Hypothalamus (tissue), 51 donors: ENCODE results near the gene CUL7.
"Not testable (repeated sequence)": the region's sequence is repeated elsewhere in the genome, so short reads cannot be mapped to it uniquely, and the experiment has no call there.

ENCODE experiments used
- DNase-seq, 51 donors: peaks; one replicate each; lab custom pipeline; 2025; lab: John Stamatoyannopoulos, UW

Gene CUL7

GRCh38 chr6:43052225-43052841 is 1.3 kb downstream of the CUL7 start:
- no peak for DNase-seq

GRCh38 chr6:43050981-43051380 is 2.7 kb downstream of the CUL7 start:
- DNase-seq, result no peak

- DNase-seq, result no peak
Measured at GRCh38 chr6:43047998-43048397, 5.7 kb downstream of the CUL7 start.

GRCh38 chr6:43045371-43045930 is 8.2 kb downstream of the CUL7 start:
- DNase-seq, result no peak

GRCh38 chr6:43043310-43043709 is 10.3 kb downstream of the CUL7 start:
- no peak for DNase-seq

GRCh38 chr6:43041475-43041874 is 12.2 kb downstream of the CUL7 start:
- DNase-seq, result not testable (repeated sequence)

- no peak for DNase-seq
Measured at GRCh38 chr6:43040542-43041257, 13.0 kb downstream of the CUL7 start.

GRCh38 chr6:43038727-43039126 is 14.9 kb downstream of the CUL7 start:
- no peak for DNase-seq

GRCh38 chr6:43037706-43038105 is 15.9 kb downstream of the CUL7 start:
- DNase-seq, result no peak

- no peak for DNase-seq
Measured at GRCh38 chr6:43037197-43037596, 16.5 kb downstream of the CUL7 start.

GRCh38 chr6:43036712-43037111 is 16.9 kb downstream of the CUL7 start:
- no peak for DNase-seq

GRCh38 chr6:43035495-43036194 is 18.0 kb downstream of the CUL7 start:
- no peak for DNase-seq

GRCh38 chr6:43034190-43034525 is 19.5 kb downstream of the CUL7 start:
- no peak for DNase-seq

- no peak for DNase-seq
Measured at GRCh38 chr6:43033496-43034189, 20.0 kb downstream of the CUL7 start.

- no peak for DNase-seq
Measured at GRCh38 chr6:43032326-43032725, 21.3 kb downstream of the CUL7 start.

GRCh38 chr6:43029120-43029519 is 24.5 kb downstream of the CUL7 start:
- DNase-seq, result no peak

- DNase-seq, result no peak
Measured at GRCh38 chr6:43026365-43026764, 27.3 kb downstream of the CUL7 start.

GRCh38 chr6:43024436-43024835 is 29.2 kb downstream of the CUL7 start:
- DNase-seq, result no peak

GRCh38 chr6:43021270-43022047 is 32.2 kb downstream of the CUL7 start, which contains the start of gene RRP36:
Gene RRP36 (plus strand): TSS chr6:43021623. CDS start chr6:43021655, 32 bp downstream.
- peak; percentile 12 to 88 (median 66) for DNase-seq

GRCh38 chr6:43020847-43021246 is 32.8 kb downstream of the CUL7 start:
- DNase-seq, result no peak
